Measurements from ENCODE around the gene HES7. TPM values are rescaled to one million over a fixed set of nuclear protein-coding genes. Genes with fewer than 3 reads are reported as not detected.

The HES7 gene
- total and polyA plus RNA-seq, 9 of the 15 experiments (the other 6 are each of a cell fraction or from before 2014, with no cell fraction given): 0.03 to 1.7 (median 0.14) TPM; not detected in 1

GRCh38 chr17:8156246-8156992 is 32.5 kb upstream of the HES7 start (continued):
- TF ChIP-seq MGA (IDR thresholded peaks at IDR 0.05): peak; percentile 93
- TF ChIP-seq GTF2E2 (tag; IDR thresholded peaks at IDR 0.05): no peak
- TF ChIP-seq ZNF124 (CRISPR knock-in tag; IDR thresholded peaks at IDR 0.05): no peak
- no peak for TF ChIP-seq GATAD2B (IDR thresholded peaks at IDR 0.05; ENCODE audit: borderline replicate concordance)
- TF ChIP-seq NR2F6 (CRISPR knock-in tag; IDR thresholded peaks at IDR 0.05): no peak
- TF ChIP-seq RB1 (IDR thresholded peaks at IDR 0.05; ENCODE audit: low read depth): no peak
- TF ChIP-seq ZMIZ1 (IDR thresholded peaks at IDR 0.05; ENCODE audit: low read depth in 2 of 2, low read length in 2 of 2): no peak
- TF ChIP-seq EZH2 (IDR thresholded peaks at IDR 0.05; ENCODE audit: borderline replicate concordance, low read depth, low read length): no peak
- TF ChIP-seq EWSR1 (IDR thresholded peaks at IDR 0.05; ENCODE audit: borderline replicate concordance, low read depth, partially characterized antibody): no peak
- TF ChIP-seq CBFB (CRISPR knock-in tag; IDR thresholded peaks at IDR 0.05): no peak
- TF ChIP-seq THRAP3 (IDR thresholded peaks at IDR 0.05; ENCODE audit: borderline replicate concordance): no peak
- TF ChIP-seq ZNF444 (CRISPR knock-in tag; IDR thresholded peaks at IDR 0.05): no peak

Measured in K562 (cell line).